HCT116 (cell line): ENCODE data around the gene TMEM121. TPM values are rescaled to one million over a fixed set of nuclear protein-coding genes. Genes with fewer than 3 reads are reported as not detected.

Experiments used
- ATAC-seq: fragments of 200-7000 bp; cut with Tn5 transposase; 2 replicates; pipeline ENCODE4 v1.9.1; 2020; ENCODE audit warnings: mild to moderate bottlenecking, moderate library complexity
- BruUV-seq: library from RNA; stranded (reverse); fragments of 400-500 nt; replicated peaks from 2 replicates; lab custom pipeline; 2021; lab: Mats Ljungman, UMichigan
- CTCF ChIA-PET: fragments of 300-600 bp; sonication (Branson Sonifier 250); formaldehyde crosslinking; loops from one replicate; lab custom pipeline; 2021; ENCODE audit warnings: antibody characterized with exemption; lab: Charles Lee
- POLR2A ChIA-PET: fragments of 300-600, 350-600 bp; sonication (Branson Sonifier 250); formaldehyde crosslinking; loops from one replicate; lab custom pipeline; 2021; ENCODE audit warnings: antibody characterized with exemption; lab: Charles Lee
- RAD21 ChIA-PET, 2 experiments: fragments of 300-600 bp; sonication (Branson Sonifier 250); formaldehyde crosslinking; loops; one replicate each; lab custom pipeline; 2023; ENCODE audit warnings: low total read pairs in 2 of 2; ENCODE audit not compliant: uncharacterized antibody in 2 of 2, unreplicated experiment in 2 of 2, low non-redundant PET in 1 of 2; lab: Charles Lee
- DNase-seq: peaks from one replicate; pipeline ENCODE4 v3.0.0-alpha.2; 2010; ENCODE audit warnings: low read depth, low spot score
- H2AFZ ChIP-seq: fragments of 200-600 bp; shearing (Covaris generic), sonication (generic); 2 replicates; pipeline ENCODE4 v1.6.1; 2017; ENCODE audit warnings: low read depth, mixed run types, mixed read lengths, antibody characterized with exemption, low read length; ENCODE audit not compliant: poor library complexity, severe bottlenecking
- H3K27ac ChIP-seq: 2 replicates; pipeline ENCODE4 v1.5.1; 2012; ENCODE audit warnings: low read depth, low read length
- H3K27me3 ChIP-seq: fragments of 200-600 bp; sonication (generic); 2 replicates; pipeline ENCODE4 v1.6.1; 2016; ENCODE audit warnings: mixed run types, low read length, mixed read lengths; ENCODE audit not compliant: insufficient read depth
- H3K36me3 ChIP-seq, 2 experiments: fragments of 200-500 bp in 1 of 2; fragments of 200-600 bp in 1 of 2; sonication (Bioruptor generic) in 1 of 2; sonication (generic) in 1 of 2; 2 replicates each; pipeline versions ENCODE4 v1.5.1 to v1.6.1; 2014 to 2016; ENCODE audit warnings: low read length in 2 of 2, inconsistent platforms in 1 of 2, mixed read lengths in 1 of 2, mixed run types in 1 of 2; ENCODE audit not compliant: insufficient read depth in 2 of 2, control insufficient read depth in 1 of 2
- H3K4me1 ChIP-seq, 2 experiments: fragments of 200-600 bp in 1 of 2; sonication (generic) in 1 of 2; 2 replicates each; pipeline versions ENCODE4 v1.5.1 to v1.6.1; 2012 to 2017; ENCODE audit warnings: low read length in 2 of 2, inconsistent platforms in 1 of 2, mild to moderate bottlenecking in 1 of 2, mixed read lengths in 1 of 2, mixed run types in 1 of 2, moderate library complexity in 1 of 2; ENCODE audit not compliant: insufficient read depth in 2 of 2, control insufficient read depth in 1 of 2
- H3K4me2 ChIP-seq: fragments of 200-600 bp; sonication (generic); 2 replicates; pipeline ENCODE4 v1.6.1; 2017; ENCODE audit warnings: mixed run types, low read length, mixed read lengths
- H3K4me3 ChIP-seq, 2 experiments: fragments of 200-600 bp in 1 of 2; sonication (generic) in 1 of 2; replicated peaks in 1 of 2; 2 replicates each; pipeline ENCODE4 v1.5.1; 2011 to 2016; ENCODE audit warnings: low read length in 2 of 2, control low read depth in 1 of 2, low read depth in 1 of 2, mild to moderate bottlenecking in 1 of 2, mixed read lengths in 1 of 2, mixed run types in 1 of 2
- H3K79me2 ChIP-seq: fragments of 200-600 bp; sonication (generic); 2 replicates; pipeline ENCODE4 v1.6.1; 2017; ENCODE audit warnings: mild to moderate bottlenecking, mixed run types, low read length, moderate library complexity, mixed read lengths; ENCODE audit not compliant: insufficient read depth
- H3K9ac ChIP-seq: fragments of 200-600 bp; sonication (generic); 2 replicates; pipeline ENCODE4 v1.6.1; 2016; ENCODE audit warnings: low read length, mixed read lengths
- H3K9me2 ChIP-seq: fragments of 200-600 bp; sonication (generic), shearing (Covaris generic); 2 replicates; pipeline ENCODE4 v1.6.1; 2017; ENCODE audit warnings: mixed run types, mild to moderate bottlenecking, moderate library complexity; ENCODE audit not compliant: insufficient read depth
- H3K9me3 ChIP-seq, 2 experiments: fragments of 200-500 bp in 1 of 2; fragments of 200-600 bp in 1 of 2; sonication (Bioruptor generic) in 1 of 2; sonication (generic) in 1 of 2; 2 replicates each; pipeline ENCODE4 v1.6.1; 2014 to 2017; ENCODE audit warnings: low read length in 2 of 2, mixed read lengths in 2 of 2, inconsistent platforms in 1 of 2, low read depth in 1 of 2, mild to moderate bottlenecking in 1 of 2, mixed run types in 1 of 2, moderate library complexity in 1 of 2; ENCODE audit not compliant: control insufficient read depth in 1 of 2, insufficient read depth in 1 of 2
- H4K20me1 ChIP-seq: fragments of 200-600 bp; sonication (generic), shearing (Covaris generic); 2 replicates; pipeline ENCODE4 v1.6.1; 2017; ENCODE audit warnings: mixed run types, mild to moderate bottlenecking, moderate library complexity; ENCODE audit not compliant: insufficient read depth
- EGR1 ChIP-seq: IDR thresholded peaks from 2 replicates; pipeline ENCODE4 v1.6.1; 2012; ENCODE audit warnings: low read depth
- EZH2 ChIP-seq: fragments of 200-600 bp; sonication (generic); IDR thresholded peaks from 2 replicates; pipeline ENCODE4 v1.6.1; 2017; ENCODE audit warnings: antibody characterized with exemption, mixed run types
- EZH2phosphoT487 ChIP-seq: fragments of 200-600 bp; IDR thresholded peaks from 2 replicates; pipeline ENCODE4 v1.6.1; 2018; ENCODE audit warnings: antibody characterized with exemption, borderline replicate concordance
- POLR2AphosphoS5 ChIP-seq: IDR thresholded peaks from 2 replicates; pipeline ENCODE4 v1.6.1; 2011; ENCODE audit warnings: mild to moderate bottlenecking, low read depth, low read length, moderate library complexity
- SIN3A ChIP-seq: IDR thresholded peaks from 2 replicates; pipeline ENCODE4 v1.6.1; 2012; ENCODE audit warnings: low read depth
- SP1 ChIP-seq: IDR thresholded peaks from 2 replicates; pipeline ENCODE4 v1.6.1; 2012; ENCODE audit warnings: low read depth
- SRF ChIP-seq: IDR thresholded peaks from 2 replicates; pipeline ENCODE4 v1.6.1; 2012; ENCODE audit warnings: low read depth
- TCF7L2 ChIP-seq: IDR thresholded peaks from 2 replicates; pipeline ENCODE4 v1.7.0; 2011; ENCODE audit warnings: borderline replicate concordance, inconsistent platforms; ENCODE audit not compliant: insufficient read depth, insufficient read length; ENCODE audit errors: extremely low read depth
- YY1 ChIP-seq: IDR thresholded peaks from 2 replicates; pipeline ENCODE4 v1.6.1; 2011; ENCODE audit warnings: low read length, low read depth, moderate library complexity, mild to moderate bottlenecking; ENCODE audit not compliant: insufficient replicate concordance; ENCODE audit errors: extremely low read depth
- ZFX ChIP-seq: fragments of 450-650 bp; IDR thresholded peaks from 2 replicates; pipeline ENCODE4 v1.6.1; 2017
- intact Hi-C: fragments of 100-400 bp; cut with micrococcal nuclease; formaldehyde crosslinking; loops from 2 replicates; pipeline ENCODE4 v1.10.0; 2022
- total RNA-seq: library from RNA; stranded (reverse); gene quantifications from one replicate; pipeline ENCODE4 v1.2.1, GENCODE V29; 2021; ENCODE audit not compliant: unreplicated experiment
- TF ChIP-seq, protein P1 (sequence below): IDR thresholded peaks from 2 replicates; pipeline ENCODE4 v1.6.1; 2012; ENCODE audit warnings: low read depth
- TF ChIP-seq, protein P2 (sequence below): IDR thresholded peaks from 2 replicates; pipeline ENCODE4 v1.6.1; 2012
- TF ChIP-seq, protein P3 (sequence below): IDR thresholded peaks from 2 replicates; pipeline ENCODE4 v1.6.1; 2011; ENCODE audit warnings: mild to moderate bottlenecking, low read length, moderate library complexity; ENCODE audit not compliant: insufficient replicate concordance; ENCODE audit errors: extremely low read depth
- TF ChIP-seq, protein P4 (sequence below), 3 experiments: fragments of 200-600 bp in 1 of 3; sonication (generic) in 1 of 3; IDR thresholded peaks in 2 of 3; conservative IDR thresholded peaks in 1 of 3; 2 replicates each; pipeline ENCODE4 v1.5.1; 2012 to 2017; ENCODE audit warnings: low read depth in 2 of 3, low read length in 2 of 3, antibody characterized with exemption in 1 of 3, borderline replicate concordance in 1 of 3, control low read depth in 1 of 3, mild to moderate bottlenecking in 1 of 3, mixed read lengths in 1 of 3, mixed run types in 1 of 3, moderate library complexity in 1 of 3; ENCODE audit not compliant: insufficient read depth in 1 of 3

Gene TMEM121
- total RNA-seq, 1 experiment from 2014 or later = 5.5 TPM

DNA sequence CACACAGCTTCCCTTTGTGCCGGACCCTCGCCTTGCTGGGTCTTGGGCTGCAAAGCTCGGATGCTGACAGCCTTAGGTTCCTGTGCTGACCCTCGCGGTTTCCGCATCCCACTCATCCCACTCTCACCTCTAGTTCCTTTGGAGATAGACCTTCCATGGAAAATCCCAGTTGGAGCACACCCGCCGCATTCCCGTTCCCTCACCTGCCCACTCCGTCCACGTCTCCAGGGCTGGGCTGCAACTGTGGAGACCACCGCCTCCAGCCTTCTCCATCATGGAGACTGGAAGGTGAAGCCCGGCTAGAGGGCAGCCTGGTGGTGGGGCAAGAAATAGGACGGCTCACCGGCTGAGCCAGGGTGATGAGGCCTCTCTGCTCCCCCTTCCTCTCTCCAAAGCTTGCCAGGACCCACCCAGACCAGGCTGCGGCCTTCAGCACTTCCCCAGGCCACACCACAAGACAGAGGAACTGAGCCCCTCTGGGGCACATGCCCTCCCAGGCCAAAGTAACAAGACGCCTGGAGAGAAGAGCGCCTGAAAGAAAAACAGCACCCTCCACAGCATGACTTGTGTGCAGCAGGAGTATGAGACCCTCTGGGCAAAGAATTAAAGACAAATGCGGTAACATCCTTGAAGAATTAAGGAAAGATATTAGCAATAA lies 15.0 kb downstream of the TMEM121 start:
- TF ChIP-seq ZFX (no peak), SRF (no peak), YY1 (no peak), POLR2AphosphoS5 (no peak), SIN3A (no peak), TCF7L2 (no peak), EZH2 (no peak), EZH2phosphoT487 (no peak), SP1 (no peak), EGR1 (no peak)
- TF ChIP-seq, protein P1, sequence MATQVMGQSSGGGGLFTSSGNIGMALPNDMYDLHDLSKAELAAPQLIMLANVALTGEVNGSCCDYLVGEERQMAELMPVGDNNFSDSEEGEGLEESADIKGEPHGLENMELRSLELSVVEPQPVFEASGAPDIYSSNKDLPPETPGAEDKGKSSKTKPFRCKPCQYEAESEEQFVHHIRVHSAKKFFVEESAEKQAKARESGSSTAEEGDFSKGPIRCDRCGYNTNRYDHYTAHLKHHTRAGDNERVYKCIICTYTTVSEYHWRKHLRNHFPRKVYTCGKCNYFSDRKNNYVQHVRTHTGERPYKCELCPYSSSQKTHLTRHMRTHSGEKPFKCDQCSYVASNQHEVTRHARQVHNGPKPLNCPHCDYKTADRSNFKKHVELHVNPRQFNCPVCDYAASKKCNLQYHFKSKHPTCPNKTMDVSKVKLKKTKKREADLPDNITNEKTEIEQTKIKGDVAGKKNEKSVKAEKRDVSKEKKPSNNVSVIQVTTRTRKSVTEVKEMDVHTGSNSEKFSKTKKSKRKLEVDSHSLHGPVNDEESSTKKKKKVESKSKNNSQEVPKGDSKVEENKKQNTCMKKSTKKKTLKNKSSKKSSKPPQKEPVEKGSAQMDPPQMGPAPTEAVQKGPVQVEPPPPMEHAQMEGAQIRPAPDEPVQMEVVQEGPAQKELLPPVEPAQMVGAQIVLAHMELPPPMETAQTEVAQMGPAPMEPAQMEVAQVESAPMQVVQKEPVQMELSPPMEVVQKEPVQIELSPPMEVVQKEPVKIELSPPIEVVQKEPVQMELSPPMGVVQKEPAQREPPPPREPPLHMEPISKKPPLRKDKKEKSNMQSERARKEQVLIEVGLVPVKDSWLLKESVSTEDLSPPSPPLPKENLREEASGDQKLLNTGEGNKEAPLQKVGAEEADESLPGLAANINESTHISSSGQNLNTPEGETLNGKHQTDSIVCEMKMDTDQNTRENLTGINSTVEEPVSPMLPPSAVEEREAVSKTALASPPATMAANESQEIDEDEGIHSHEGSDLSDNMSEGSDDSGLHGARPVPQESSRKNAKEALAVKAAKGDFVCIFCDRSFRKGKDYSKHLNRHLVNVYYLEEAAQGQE = no peak
- TF ChIP-seq, protein P2, sequence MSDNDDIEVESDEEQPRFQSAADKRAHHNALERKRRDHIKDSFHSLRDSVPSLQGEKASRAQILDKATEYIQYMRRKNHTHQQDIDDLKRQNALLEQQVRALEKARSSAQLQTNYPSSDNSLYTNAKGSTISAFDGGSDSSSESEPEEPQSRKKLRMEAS = no peak
- TF ChIP-seq, protein P3, sequence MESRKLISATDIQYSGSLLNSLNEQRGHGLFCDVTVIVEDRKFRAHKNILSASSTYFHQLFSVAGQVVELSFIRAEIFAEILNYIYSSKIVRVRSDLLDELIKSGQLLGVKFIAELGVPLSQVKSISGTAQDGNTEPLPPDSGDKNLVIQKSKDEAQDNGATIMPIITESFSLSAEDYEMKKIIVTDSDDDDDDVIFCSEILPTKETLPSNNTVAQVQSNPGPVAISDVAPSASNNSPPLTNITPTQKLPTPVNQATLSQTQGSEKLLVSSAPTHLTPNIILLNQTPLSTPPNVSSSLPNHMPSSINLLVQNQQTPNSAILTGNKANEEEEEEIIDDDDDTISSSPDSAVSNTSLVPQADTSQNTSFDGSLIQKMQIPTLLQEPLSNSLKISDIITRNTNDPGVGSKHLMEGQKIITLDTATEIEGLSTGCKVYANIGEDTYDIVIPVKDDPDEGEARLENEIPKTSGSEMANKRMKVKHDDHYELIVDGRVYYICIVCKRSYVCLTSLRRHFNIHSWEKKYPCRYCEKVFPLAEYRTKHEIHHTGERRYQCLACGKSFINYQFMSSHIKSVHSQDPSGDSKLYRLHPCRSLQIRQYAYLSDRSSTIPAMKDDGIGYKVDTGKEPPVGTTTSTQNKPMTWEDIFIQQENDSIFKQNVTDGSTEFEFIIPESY = no peak
- TF ChIP-seq, protein P4, sequence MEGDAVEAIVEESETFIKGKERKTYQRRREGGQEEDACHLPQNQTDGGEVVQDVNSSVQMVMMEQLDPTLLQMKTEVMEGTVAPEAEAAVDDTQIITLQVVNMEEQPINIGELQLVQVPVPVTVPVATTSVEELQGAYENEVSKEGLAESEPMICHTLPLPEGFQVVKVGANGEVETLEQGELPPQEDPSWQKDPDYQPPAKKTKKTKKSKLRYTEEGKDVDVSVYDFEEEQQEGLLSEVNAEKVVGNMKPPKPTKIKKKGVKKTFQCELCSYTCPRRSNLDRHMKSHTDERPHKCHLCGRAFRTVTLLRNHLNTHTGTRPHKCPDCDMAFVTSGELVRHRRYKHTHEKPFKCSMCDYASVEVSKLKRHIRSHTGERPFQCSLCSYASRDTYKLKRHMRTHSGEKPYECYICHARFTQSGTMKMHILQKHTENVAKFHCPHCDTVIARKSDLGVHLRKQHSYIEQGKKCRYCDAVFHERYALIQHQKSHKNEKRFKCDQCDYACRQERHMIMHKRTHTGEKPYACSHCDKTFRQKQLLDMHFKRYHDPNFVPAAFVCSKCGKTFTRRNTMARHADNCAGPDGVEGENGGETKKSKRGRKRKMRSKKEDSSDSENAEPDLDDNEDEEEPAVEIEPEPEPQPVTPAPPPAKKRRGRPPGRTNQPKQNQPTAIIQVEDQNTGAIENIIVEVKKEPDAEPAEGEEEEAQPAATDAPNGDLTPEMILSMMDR (IDR thresholded peaks at IDR 0.05 in 2 of 3, conservative IDR thresholded peaks at IDR 0.05 in 1 of 3; ENCODE audit: borderline replicate concordance in 1 of 3, insufficient read depth in 1 of 3, low read depth in 2 of 3, low read length in 2 of 3) = no peak
- POLR2A ChIA-PET = no interaction called here
- no peaks in the 10 kb centered on the region for H3K9me2 ChIP-seq
- no peaks in the 10 kb centered on the region for H3K79me2 ChIP-seq
- CTCF ChIA-PET = no interaction called here
- peaks cover 0 to 3% of the 10 kb centered on the region in 2 experiments; a peak in 1 of 4 replicates for H3K4me1 ChIP-seq
- ATAC-seq = no peak
- no peaks in the 10 kb centered on the region for H3K36me3 ChIP-seq
- H3K4me2 ChIP-seq = no peak overlapping the region
- no TSS peak for BruUV-seq
- no peak overlapping the region for H2AFZ ChIP-seq
- H3K9me3 ChIP-seq = peaks cover 0 to 13% of the 10 kb centered on the region in 2 experiments; a peak in 1 of 4 replicates
- no peak overlapping the region for H3K27ac ChIP-seq
- intact Hi-C loops = no loop called here
- no peak for DNase-seq
- H4K20me1 ChIP-seq = no peaks in the 10 kb centered on the region
- no peaks in the 10 kb centered on the region for H3K27me3 ChIP-seq
- H3K9ac ChIP-seq = no peak overlapping the region
- RAD21 ChIA-PET = no interaction called here
- no peak overlapping the region for H3K4me3 ChIP-seq
